Activated CD8-positive, alpha-beta memory T cell treated with anti-CD3 and anti-CD28 coated beads, Interleukin-2, amount 10 ng/mL, durations not matched to agents 7 days and 5 days (primary cell): ENCODE measurements around the gene FGF13. TPM values are rescaled to one million over a fixed set of nuclear protein-coding genes. Genes with fewer than 3 reads are reported as not detected.

Experiments used
- ATAC-seq: fragments of 150-1000 bp; cut with Tn5 transposase; one replicate; pipeline ENCODE4 v1.10.0; 2021; ENCODE audit warnings: moderate library complexity
- CTCF ChIA-PET: fragments of 350-600 bp; sonication (Branson Sonifier 250); formaldehyde crosslinking; loops from one replicate; lab custom pipeline; 2021; ENCODE audit warnings: antibody characterized with exemption; lab: Charles Lee
- DNase-seq: peaks from one replicate; pipeline ENCODE4 v3.0.0-alpha.2; 2020
- H3K27ac Mint-ChIP-seq: one replicate; pipeline ENCODE4 v1.8.0; 2021; ENCODE audit warnings: mild to moderate bottlenecking, mixed read lengths
- H3K27me3 Mint-ChIP-seq: one replicate; pipeline ENCODE4 v1.8.0; 2021; ENCODE audit warnings: mixed read lengths
- H3K36me3 Mint-ChIP-seq: one replicate; pipeline ENCODE4 v1.8.0; 2021; ENCODE audit warnings: mild to moderate bottlenecking, mixed read lengths
- H3K4me1 Mint-ChIP-seq: one replicate; pipeline ENCODE4 v1.8.0; 2021; ENCODE audit warnings: mixed read lengths
- H3K4me3 Mint-ChIP-seq: one replicate; pipeline ENCODE4 v1.8.0; 2021; ENCODE audit warnings: mild to moderate bottlenecking, moderate library complexity, mixed read lengths
- H3K9me3 Mint-ChIP-seq: one replicate; pipeline ENCODE4 v1.8.0; 2022; ENCODE audit warnings: low read depth, mixed read lengths
- total RNA-seq, 2 experiments: library from RNA; stranded (reverse); gene quantifications; one replicate each; pipeline ENCODE4 v1.2.3, GENCODE V29; 2021

The FGF13 gene
- total RNA-seq, 2 experiments from 2014 or later: not detected

DNA sequence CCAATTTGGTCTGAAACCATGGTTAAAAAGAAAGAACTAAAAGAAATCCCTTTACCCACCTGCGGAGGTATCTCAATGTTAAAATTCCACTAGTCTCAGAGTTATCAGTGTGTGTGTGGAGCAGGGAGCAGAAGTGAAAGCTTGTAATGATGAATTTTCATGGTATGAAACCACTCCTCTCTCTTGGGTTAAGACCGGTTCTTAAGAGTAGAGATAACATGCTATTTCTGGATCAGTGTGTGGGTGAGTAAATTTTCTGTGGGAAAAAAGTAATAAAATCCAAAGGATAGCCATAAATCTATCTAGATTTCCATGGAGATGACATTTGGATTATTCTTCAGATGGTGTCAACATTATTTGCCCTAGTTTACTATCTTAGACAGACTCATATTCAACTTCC is 3.2 kb downstream of the FGF13 start:
- H3K9me3 Mint-ChIP-seq: no peaks in the 10 kb centered on the region
- H3K36me3 Mint-ChIP-seq: no peaks in the 10 kb centered on the region
- no peak overlapping the region for H3K27ac Mint-ChIP-seq
- DNase-seq (no peak), ATAC-seq (no peak)
- CTCF ChIA-PET: no interaction called here
- no peak overlapping the region for H3K4me3 Mint-ChIP-seq
- H3K27me3 Mint-ChIP-seq: peaks cover 32% of the 10 kb centered on the region
- no peaks in the 10 kb centered on the region for H3K4me1 Mint-ChIP-seq

DNA sequence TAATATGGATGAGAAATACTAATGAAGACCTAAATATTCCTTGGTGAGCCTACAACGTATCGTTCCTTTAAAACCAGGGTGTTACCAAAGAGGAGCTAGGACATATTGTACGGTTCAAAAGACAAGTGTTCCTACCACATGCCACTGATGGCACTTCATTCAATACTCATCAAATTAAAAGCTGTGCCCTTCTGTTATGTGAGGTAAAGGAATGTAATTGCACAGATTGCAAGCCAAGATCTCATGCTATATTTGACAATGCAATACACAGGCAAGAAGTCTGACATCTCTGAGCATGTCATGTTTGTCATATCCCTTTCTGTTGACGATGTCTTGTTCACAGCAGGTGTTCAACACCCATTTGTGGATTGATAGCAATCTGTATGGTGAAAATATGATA is 6.9 kb downstream of the FGF13 start:
- Mint-ChIP-seq H3K27me3 (peaks cover 4% of the 10 kb centered on the region), H3K9me3 (no peaks in the 10 kb centered on the region), H3K4me1 (no peaks in the 10 kb centered on the region), H3K4me3 (no peak overlapping the region), H3K27ac (no peak overlapping the region), H3K36me3 (no peaks in the 10 kb centered on the region)
- CTCF ChIA-PET: no interaction called here
- DNase-seq: no peak
- no peak for ATAC-seq

DNA sequence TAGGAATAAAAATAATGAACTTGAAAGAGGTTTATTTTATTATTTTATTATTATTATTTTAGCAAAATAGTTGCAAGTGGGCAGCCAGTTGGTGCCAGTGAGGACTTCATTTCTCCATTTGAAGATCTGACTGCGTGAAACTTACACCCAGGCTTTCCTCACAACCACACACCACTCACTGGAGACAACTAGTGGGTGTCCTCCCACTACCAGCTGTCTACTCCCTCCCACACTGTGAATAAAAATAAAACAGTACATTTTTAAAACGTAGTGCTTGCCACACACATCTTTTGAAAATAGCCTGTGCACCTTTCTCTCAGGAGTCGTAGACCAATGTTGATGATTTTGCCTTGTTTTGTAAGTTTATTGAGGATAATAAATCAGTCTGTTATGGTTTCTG is 7.4 kb downstream of the FGF13 start:
- H3K4me3 Mint-ChIP-seq: no peak overlapping the region
- CTCF ChIA-PET: no interaction called here
- DNase-seq: no peak
- no peak for ATAC-seq
- H3K36me3 Mint-ChIP-seq: no peaks in the 10 kb centered on the region
- H3K4me1 Mint-ChIP-seq: no peaks in the 10 kb centered on the region
- peaks cover under 1% of the 10 kb centered on the region for H3K27me3 Mint-ChIP-seq
- H3K27ac Mint-ChIP-seq: no peak overlapping the region
- H3K9me3 Mint-ChIP-seq: no peaks in the 10 kb centered on the region

DNA sequence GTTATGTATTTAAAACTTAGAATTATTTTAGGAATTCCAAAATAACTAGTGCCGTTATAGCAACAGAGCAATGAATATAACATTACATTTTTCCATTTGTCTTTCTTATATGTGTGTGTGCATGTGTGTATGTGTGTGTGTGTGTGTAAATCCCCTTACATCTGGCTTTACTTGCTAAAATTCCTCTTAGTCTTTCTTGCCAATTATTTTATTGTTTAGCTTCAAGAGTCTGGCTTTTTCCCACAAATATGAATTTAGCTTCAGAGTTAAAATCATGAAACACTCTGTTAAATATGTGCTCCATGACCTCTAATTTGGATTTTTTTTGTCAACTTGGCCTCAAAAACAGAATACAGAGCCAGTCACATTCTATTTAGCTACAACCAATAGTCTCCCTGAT is 18.9 kb downstream of the FGF13 start:
- no peaks in the 10 kb centered on the region for H3K4me1 Mint-ChIP-seq
- no peak overlapping the region for H3K27ac Mint-ChIP-seq
- CTCF ChIA-PET: no interaction called here
- H3K9me3 Mint-ChIP-seq: no peaks in the 10 kb centered on the region
- no peaks in the 10 kb centered on the region for H3K36me3 Mint-ChIP-seq
- ATAC-seq (no peak), DNase-seq (no peak)
- H3K4me3 Mint-ChIP-seq: no peak overlapping the region
- no peaks in the 10 kb centered on the region for H3K27me3 Mint-ChIP-seq

DNA sequence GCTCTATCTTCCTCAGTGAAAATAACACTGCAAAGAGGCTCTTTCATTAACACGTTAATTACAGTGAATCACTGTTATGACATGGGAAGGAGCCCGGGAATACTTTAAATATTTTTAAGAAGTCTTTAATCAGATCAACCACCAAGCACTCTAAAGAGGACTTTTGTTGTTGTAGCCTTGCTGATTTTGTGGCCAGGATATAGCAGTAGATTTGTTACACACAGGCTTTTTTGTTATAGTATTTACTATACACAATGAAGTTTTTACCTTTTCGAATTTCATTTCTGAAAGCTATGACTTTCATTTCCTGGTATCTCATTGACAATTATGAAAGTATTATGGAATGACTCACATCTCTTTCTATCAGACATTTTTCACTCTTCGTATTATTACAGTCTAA is 20.3 kb downstream of the FGF13 start:
- ATAC-seq (no peak), DNase-seq (no peak)
- Mint-ChIP-seq H3K36me3 (no peaks in the 10 kb centered on the region), H3K27ac (no peak overlapping the region), H3K4me1 (no peaks in the 10 kb centered on the region), H3K9me3 (no peaks in the 10 kb centered on the region), H3K4me3 (no peak overlapping the region), H3K27me3 (no peaks in the 10 kb centered on the region)
- CTCF ChIA-PET: no interaction called here

DNA sequence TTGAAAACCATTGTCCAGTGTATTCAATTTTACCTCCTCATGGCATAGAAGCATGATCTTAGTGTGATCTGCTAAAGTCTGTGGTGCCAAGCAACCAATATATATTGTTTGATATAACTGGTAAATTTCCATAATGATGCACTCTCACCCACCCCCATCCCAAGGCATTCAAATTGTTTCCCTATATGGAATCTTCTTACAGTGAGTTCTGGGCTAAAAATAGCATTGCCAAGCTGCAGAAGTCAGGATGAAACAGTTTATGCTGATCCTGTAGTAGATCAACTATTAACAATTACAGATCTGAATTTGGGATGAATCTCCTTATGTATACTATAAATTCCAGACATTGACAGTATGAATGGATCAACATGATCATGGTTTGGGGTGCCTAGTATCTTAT is 20.9 kb downstream of the FGF13 start:
- ATAC-seq (no peak), DNase-seq (no peak)
- Mint-ChIP-seq H3K27me3 (no peaks in the 10 kb centered on the region), H3K36me3 (no peaks in the 10 kb centered on the region), H3K4me1 (no peaks in the 10 kb centered on the region), H3K27ac (no peak overlapping the region), H3K9me3 (no peaks in the 10 kb centered on the region), H3K4me3 (no peak overlapping the region)
- CTCF ChIA-PET: no interaction called here

DNA sequence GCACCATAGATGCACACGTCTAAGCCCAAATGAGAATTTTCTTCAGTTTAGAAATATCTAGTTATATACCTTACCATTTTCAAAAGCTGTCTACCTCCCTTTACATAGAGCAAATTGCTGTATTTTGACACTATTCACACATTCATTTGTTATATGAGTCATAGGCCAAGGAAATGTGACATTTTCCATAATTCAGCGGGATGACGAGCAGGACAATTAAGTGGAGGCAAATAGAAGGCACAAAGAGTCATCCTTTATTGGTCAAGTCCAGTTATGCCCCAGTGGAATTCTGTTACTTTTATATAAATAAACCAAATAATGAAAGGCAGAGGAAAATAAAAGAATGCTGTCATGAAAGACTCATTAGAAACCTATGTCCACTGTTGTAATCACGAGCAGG is 27.9 kb downstream of the FGF13 start:
- no peaks in the 10 kb centered on the region for H3K4me1 Mint-ChIP-seq
- no peak for DNase-seq
- H3K27ac Mint-ChIP-seq: no peak overlapping the region
- H3K9me3 Mint-ChIP-seq: no peaks in the 10 kb centered on the region
- no peaks in the 10 kb centered on the region for H3K27me3 Mint-ChIP-seq
- no peak overlapping the region for H3K4me3 Mint-ChIP-seq
- ATAC-seq: no peak
- CTCF ChIA-PET: no interaction called here
- H3K36me3 Mint-ChIP-seq: no peaks in the 10 kb centered on the region

DNA sequence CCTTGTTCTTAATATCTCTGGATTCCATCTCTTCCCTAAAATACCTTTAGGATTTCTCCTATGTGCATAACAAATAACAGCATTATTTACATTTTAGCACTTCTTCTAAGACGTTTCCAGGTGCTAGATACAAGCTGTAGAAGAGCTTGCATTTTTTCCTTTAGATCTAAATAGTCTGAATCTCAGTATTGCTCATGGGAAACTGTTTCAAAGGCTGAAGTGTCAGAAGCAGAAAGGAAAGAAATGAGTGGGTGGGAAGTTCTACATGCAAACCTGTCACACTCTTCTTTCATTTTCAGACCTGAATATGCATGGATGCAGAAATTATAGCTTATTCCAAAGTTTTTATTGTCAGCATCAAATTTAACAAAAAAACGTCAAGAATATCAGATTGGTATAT is 41.8 kb downstream of the FGF13 start:
- CTCF ChIA-PET: no interaction called here
- no peak for ATAC-seq
- no peaks in the 10 kb centered on the region for H3K27me3 Mint-ChIP-seq
- DNase-seq: no peak
- no peak overlapping the region for H3K4me3 Mint-ChIP-seq
- no peaks in the 10 kb centered on the region for H3K4me1 Mint-ChIP-seq
- no peak overlapping the region for H3K27ac Mint-ChIP-seq
- H3K9me3 Mint-ChIP-seq: no peaks in the 10 kb centered on the region
- H3K36me3 Mint-ChIP-seq: no peaks in the 10 kb centered on the region

DNA sequence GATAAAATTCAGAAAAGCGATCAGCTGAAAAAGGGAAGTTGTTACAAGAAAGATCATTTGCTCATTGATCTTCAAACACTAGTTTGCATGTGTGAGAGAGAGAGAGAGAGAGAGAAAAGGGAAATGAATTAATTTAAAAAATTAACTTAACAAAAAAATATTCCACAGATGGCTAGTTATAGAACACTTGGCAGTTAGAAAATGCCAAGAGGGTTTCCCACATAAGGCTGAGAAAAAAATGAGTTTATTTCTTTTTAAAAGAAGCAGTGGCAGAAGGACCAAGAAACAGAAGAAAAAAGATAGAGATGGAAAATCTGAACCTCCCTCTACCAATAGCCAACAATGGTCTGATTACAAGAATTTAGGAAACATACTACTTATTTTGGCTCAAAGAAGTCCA is 47.1 kb downstream of the FGF13 start:
- H3K4me3 Mint-ChIP-seq: no peak overlapping the region
- CTCF ChIA-PET: no interaction called here
- no peak for ATAC-seq
- no peaks in the 10 kb centered on the region for H3K27me3 Mint-ChIP-seq
- no peaks in the 10 kb centered on the region for H3K4me1 Mint-ChIP-seq
- H3K36me3 Mint-ChIP-seq: no peaks in the 10 kb centered on the region
- no peaks in the 10 kb centered on the region for H3K9me3 Mint-ChIP-seq
- H3K27ac Mint-ChIP-seq: no peak overlapping the region
- no peak for DNase-seq

DNA sequence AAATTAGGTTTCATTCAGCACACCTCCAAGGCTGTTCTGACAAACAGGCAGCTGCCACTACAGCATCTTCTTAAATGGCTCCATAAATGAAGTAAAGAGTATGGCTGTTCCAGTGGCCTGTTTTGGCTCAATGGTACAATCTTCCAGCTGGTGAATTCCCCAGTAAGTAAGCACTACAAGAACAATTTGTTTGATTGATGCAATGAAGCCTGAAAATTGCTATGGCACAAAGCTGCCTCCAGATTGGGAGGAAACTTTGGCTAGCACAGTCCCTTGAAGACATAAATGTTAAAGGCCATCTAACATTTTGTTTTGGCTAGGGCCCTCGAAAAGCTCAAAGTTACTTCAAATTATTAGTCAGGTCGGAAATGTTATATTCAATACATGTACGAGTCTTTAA is 47.5 kb downstream of the FGF13 start:
- H3K9me3 Mint-ChIP-seq: no peaks in the 10 kb centered on the region
- DNase-seq: no peak
- no peaks in the 10 kb centered on the region for H3K36me3 Mint-ChIP-seq
- H3K27me3 Mint-ChIP-seq: no peaks in the 10 kb centered on the region
- CTCF ChIA-PET: no interaction called here
- H3K4me1 Mint-ChIP-seq: no peaks in the 10 kb centered on the region
- no peak overlapping the region for H3K27ac Mint-ChIP-seq
- no peak for ATAC-seq
- H3K4me3 Mint-ChIP-seq: no peak overlapping the region

DNA sequence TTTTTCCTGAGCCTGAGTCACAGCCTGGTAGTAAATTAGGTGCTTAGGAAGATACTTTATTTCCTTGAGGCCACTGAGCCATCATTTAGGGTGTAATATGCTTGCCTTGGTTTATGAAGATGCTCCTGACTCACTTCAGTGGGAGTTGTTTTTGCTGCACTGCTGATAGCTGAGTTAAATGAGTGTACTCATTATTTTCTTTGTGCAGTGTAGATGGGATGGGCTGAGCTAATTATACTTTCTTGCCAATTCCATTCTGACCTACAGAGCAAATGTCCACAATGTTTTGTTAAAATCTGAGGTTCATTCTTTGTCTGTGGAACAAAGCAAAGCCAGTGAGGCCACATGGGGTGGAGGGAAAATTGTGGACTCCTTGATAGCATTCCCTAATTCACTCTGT is 60.0 kb downstream of the FGF13 start:
- Mint-ChIP-seq H3K4me3 (no peak overlapping the region), H3K36me3 (no peaks in the 10 kb centered on the region), H3K27me3 (no peaks in the 10 kb centered on the region), H3K4me1 (no peaks in the 10 kb centered on the region), H3K9me3 (no peaks in the 10 kb centered on the region), H3K27ac (no peak overlapping the region)
- CTCF ChIA-PET: no interaction called here
- ATAC-seq (no peak), DNase-seq (no peak)

DNA sequence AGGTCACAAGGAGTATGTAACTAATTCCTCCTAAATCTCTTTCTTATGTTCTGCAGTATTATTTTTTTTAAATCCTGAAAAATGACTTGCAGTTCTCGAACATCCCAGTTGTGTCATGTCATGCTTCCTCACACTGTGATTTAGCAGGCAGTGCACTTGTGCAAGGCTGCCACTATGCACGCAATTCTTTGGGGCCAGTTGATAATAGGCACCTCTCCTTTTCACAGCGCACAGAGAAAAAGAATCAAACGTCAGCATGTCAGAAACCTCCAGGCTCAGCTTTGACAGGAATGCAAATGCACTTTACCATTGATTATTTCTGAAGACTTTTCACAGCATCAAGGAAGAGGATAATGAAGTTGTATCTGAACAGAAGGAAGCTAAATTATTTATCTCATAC is 62.9 kb downstream of the FGF13 start:
- no peaks in the 10 kb centered on the region for H3K36me3 Mint-ChIP-seq
- no peak for ATAC-seq
- H3K4me1 Mint-ChIP-seq: no peaks in the 10 kb centered on the region
- H3K9me3 Mint-ChIP-seq: no peaks in the 10 kb centered on the region
- no peak overlapping the region for H3K4me3 Mint-ChIP-seq
- CTCF ChIA-PET: no interaction called here
- H3K27me3 Mint-ChIP-seq: no peaks in the 10 kb centered on the region
- DNase-seq: no peak
- H3K27ac Mint-ChIP-seq: no peak overlapping the region

DNA sequence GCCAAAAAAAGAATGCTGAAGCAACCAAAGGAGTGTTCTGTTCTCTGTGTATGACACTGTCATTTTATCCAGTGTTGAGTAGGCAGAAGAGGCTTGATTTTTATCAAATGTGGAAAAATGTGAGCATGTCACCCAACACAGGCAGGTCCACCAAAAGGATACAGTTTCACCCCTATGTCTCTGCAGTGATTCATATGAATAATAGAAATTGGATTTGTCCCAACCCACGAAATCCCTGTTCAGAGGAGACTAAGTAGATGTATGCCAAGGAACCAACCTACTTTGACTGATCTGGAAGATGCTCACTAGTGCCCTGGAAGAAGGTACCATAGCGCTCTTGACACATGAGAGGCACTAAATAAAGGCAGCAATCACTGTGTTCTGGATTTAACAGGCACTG is 72.5 kb downstream of the FGF13 start:
- ATAC-seq: no peak
- no peak for DNase-seq
- no peak overlapping the region for H3K4me3 Mint-ChIP-seq
- H3K36me3 Mint-ChIP-seq: no peaks in the 10 kb centered on the region
- no peaks in the 10 kb centered on the region for H3K27me3 Mint-ChIP-seq
- H3K4me1 Mint-ChIP-seq: no peaks in the 10 kb centered on the region
- CTCF ChIA-PET: no interaction called here
- H3K27ac Mint-ChIP-seq: no peak overlapping the region
- H3K9me3 Mint-ChIP-seq: no peaks in the 10 kb centered on the region
